Measurements from ENCODE around the gene MAPKAP1.

The MAPKAP1 gene

DNA sequence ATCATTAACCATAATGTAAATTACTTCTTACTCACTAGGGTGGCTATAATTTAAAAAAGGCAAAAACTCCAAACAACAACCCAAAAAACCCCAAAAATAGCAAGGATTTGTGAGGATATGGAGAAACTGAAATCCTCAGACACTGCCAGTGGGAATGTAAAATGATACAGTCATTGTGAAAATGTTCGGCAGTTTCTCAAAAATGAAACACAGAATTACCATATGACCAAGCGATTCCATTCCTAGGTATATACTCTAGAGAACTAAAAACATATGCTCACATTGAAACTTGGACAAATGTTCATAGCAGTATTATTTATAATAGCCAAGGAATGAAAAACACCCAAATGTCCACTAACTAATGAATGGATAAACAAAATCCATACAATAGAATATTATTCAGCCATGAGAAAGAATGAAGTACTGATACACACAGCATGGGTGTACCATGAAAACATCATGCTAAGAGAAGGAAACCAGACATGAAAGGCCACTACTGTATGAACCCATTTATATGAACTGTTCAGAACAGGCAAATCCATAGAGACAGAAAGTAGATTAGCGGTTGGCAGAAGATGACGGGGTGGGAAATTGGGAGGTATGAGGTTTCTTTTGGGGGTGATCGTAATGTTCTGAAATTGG is 119.1 kb downstream of the MAPKAP1 start:
- Histone ChIP-seq H3K23ac (ENCODE audit: low read length) (no peak overlapping the region), H4K8ac (ENCODE audit: low read depth, low read length) (no peak overlapping the region), H2BK12ac (ENCODE audit: low read length) (no peak overlapping the region), H3K27me3 (ENCODE audit: insufficient read depth, low read length) (no peaks in the 10 kb centered on the region), H2AK5ac (ENCODE audit: low read length) (no peak overlapping the region), H3K4me3 (ENCODE audit: low read depth, low read length) (no peak overlapping the region), H2BK5ac (ENCODE audit: low read depth, low read length, poor library complexity) (no peak overlapping the region), H3K14ac (ENCODE audit: low read length) (no peak overlapping the region), H3K4ac (ENCODE audit: low read depth, low read length) (no peak overlapping the region), H3K9me3 (ENCODE audit: insufficient read depth, low read depth, low read length) (no peaks in the 10 kb centered on the region), H4K12ac (ENCODE audit: low read depth, low read length) (no peak overlapping the region), H3K18ac (ENCODE audit: low read length) (no peak overlapping the region), H3K9ac (ENCODE audit: low read length) (no peak overlapping the region), H3K4me2 (ENCODE audit: low read length) (no peak overlapping the region), H3K79me2 (ENCODE audit: control insufficient read depth, insufficient read depth, low read length, poor library complexity) (peaks cover 7% of the 10 kb centered on the region), H4K91ac (ENCODE audit: low read depth, low read length) (no peak overlapping the region), H2BK120ac (ENCODE audit: insufficient read depth, low read length, poor library complexity) (no peak overlapping the region), H3K79me1 (ENCODE audit: low read length) (peaks cover 1% of the 10 kb centered on the region), H3K4me1 (ENCODE audit: control insufficient read depth in 1 of 2, insufficient read depth in 2 of 2, low read length in 2 of 2) (peaks cover 7 to 8% of the 10 kb centered on the region in 2 experiments), H2AFZ (ENCODE audit: insufficient read depth, low read length, poor library complexity) (no peak overlapping the region), H3K27ac (ENCODE audit: low read depth, low read length) (no peak overlapping the region), H3K36me3 (ENCODE audit: control insufficient read depth in 1 of 2, insufficient read depth in 2 of 2, low read length in 2 of 2) (peaks cover 0 to 4% of the 10 kb centered on the region in 2 experiments)
- WGBS (ENCODE audit: extremely low coverage, insufficient coverage, insufficient read length), result no CpG with 5 or more reads among the region's 5 CpGs
- DNase-seq, result no peak

GRCh38 chr9:125586172-125586511 is 120.9 kb downstream of the MAPKAP1 start:
- WGBS (ENCODE audit: extremely low coverage, insufficient coverage, insufficient read length), result no CpG with 5 or more reads among the region's 3 CpGs
- Histone ChIP-seq H3K79me2 (ENCODE audit: control insufficient read depth, insufficient read depth, low read length, poor library complexity) (peaks cover 5% of the 10 kb centered on the region), H3K4me1 (ENCODE audit: control insufficient read depth in 1 of 2, insufficient read depth in 2 of 2, low read length in 2 of 2) (peaks cover 4 to 5% of the 10 kb centered on the region in 2 experiments), H3K79me1 (ENCODE audit: low read length) (no peaks in the 10 kb centered on the region), H3K18ac (ENCODE audit: low read length) (peak overlapping the region; percentile 67), H3K4me2 (ENCODE audit: low read length) (no peak overlapping the region), H3K36me3 (ENCODE audit: control insufficient read depth in 1 of 2, insufficient read depth in 2 of 2, low read length in 2 of 2) (peaks cover 0 to 4% of the 10 kb centered on the region in 2 experiments), H3K27ac (ENCODE audit: low read depth, low read length) (no peak overlapping the region), H3K9me3 (ENCODE audit: insufficient read depth, low read depth, low read length) (no peaks in the 10 kb centered on the region), H3K14ac (ENCODE audit: low read length) (no peak overlapping the region), H4K8ac (ENCODE audit: low read depth, low read length) (no peak overlapping the region), H4K12ac (ENCODE audit: low read depth, low read length) (no peak overlapping the region), H3K9ac (ENCODE audit: low read length) (no peak overlapping the region), H2BK120ac (ENCODE audit: insufficient read depth, low read length, poor library complexity) (no peak overlapping the region), H2BK12ac (ENCODE audit: low read length) (no peak overlapping the region), H3K4ac (ENCODE audit: low read depth, low read length) (peak overlapping the region; percentile 20), H3K27me3 (ENCODE audit: insufficient read depth, low read length) (no peaks in the 10 kb centered on the region), H3K23ac (ENCODE audit: low read length) (no peak overlapping the region), H2AK5ac (ENCODE audit: low read length) (no peak overlapping the region), H4K91ac (ENCODE audit: low read depth, low read length) (no peak overlapping the region), H2BK5ac (ENCODE audit: low read depth, low read length, poor library complexity) (no peak overlapping the region), H3K4me3 (ENCODE audit: low read depth, low read length) (no peak overlapping the region), H2AFZ (ENCODE audit: insufficient read depth, low read length, poor library complexity) (no peak overlapping the region)
- DNase-seq, result no peak

- H4K8ac ChIP-seq (ENCODE audit: low read depth, low read length), result no peak overlapping the region
- H3K79me2 ChIP-seq (ENCODE audit: control insufficient read depth, insufficient read depth, low read length, poor library complexity), result peaks cover 3% of the 10 kb centered on the region
- peak overlapping the region; percentile 67 for H3K18ac ChIP-seq (ENCODE audit: low read length)
- no peaks in the 10 kb centered on the region for H3K79me1 ChIP-seq (ENCODE audit: low read length)
- H2BK120ac ChIP-seq (ENCODE audit: insufficient read depth, low read length, poor library complexity), result no peak overlapping the region
- no peak overlapping the region for H2BK5ac ChIP-seq (ENCODE audit: low read depth, low read length, poor library complexity)
- H3K4me1 ChIP-seq (ENCODE audit: control insufficient read depth in 1 of 2, insufficient read depth in 2 of 2, low read length in 2 of 2), result peaks cover 0 to 3% of the 10 kb centered on the region in 2 experiments
- no peak overlapping the region for H3K27ac ChIP-seq (ENCODE audit: low read depth, low read length)
- peaks cover 0 to 4% of the 10 kb centered on the region in 2 experiments for H3K36me3 ChIP-seq (ENCODE audit: control insufficient read depth in 1 of 2, insufficient read depth in 2 of 2, low read length in 2 of 2)
- H2BK12ac ChIP-seq (ENCODE audit: low read length), result no peak overlapping the region
- DNase-seq, result no peak
- no peak overlapping the region for H3K14ac ChIP-seq (ENCODE audit: low read length)
- H3K4me3 ChIP-seq (ENCODE audit: low read depth, low read length), result no peak overlapping the region
- H2AFZ ChIP-seq (ENCODE audit: insufficient read depth, low read length, poor library complexity), result no peak overlapping the region
- H3K4ac ChIP-seq (ENCODE audit: low read depth, low read length), result no peak overlapping the region
- H3K23ac ChIP-seq (ENCODE audit: low read length), result no peak overlapping the region
- H2AK5ac ChIP-seq (ENCODE audit: low read length), result no peak overlapping the region
- H3K9me3 ChIP-seq (ENCODE audit: insufficient read depth, low read depth, low read length), result no peaks in the 10 kb centered on the region
- no peak overlapping the region for H3K4me2 ChIP-seq (ENCODE audit: low read length)
- H3K9ac ChIP-seq (ENCODE audit: low read length), result no peak overlapping the region
- no peak overlapping the region for H4K12ac ChIP-seq (ENCODE audit: low read depth, low read length)
- no peaks in the 10 kb centered on the region for H3K27me3 ChIP-seq (ENCODE audit: insufficient read depth, low read length)
- WGBS (ENCODE audit: extremely low coverage, insufficient coverage, insufficient read length), result no CpG with 5 or more reads among the region's 11 CpGs
- no peak overlapping the region for H4K91ac ChIP-seq (ENCODE audit: low read depth, low read length)
Observed at GRCh38 chr9:125585503-125586171, 121.4 kb downstream of the MAPKAP1 start.

GRCh38 chr9:125580701-125581286 is 126.2 kb downstream of the MAPKAP1 start:
- no peaks in the 10 kb centered on the region for H3K79me1 ChIP-seq (ENCODE audit: low read length)
- WGBS (ENCODE audit: extremely low coverage, insufficient coverage, insufficient read length), result no CpG with 5 or more reads among the region's 4 CpGs
- no peaks in the 10 kb centered on the region for H3K27me3 ChIP-seq (ENCODE audit: insufficient read depth, low read length)
- no peak overlapping the region for H3K4me2 ChIP-seq (ENCODE audit: low read length)
- no peak overlapping the region for H3K9ac ChIP-seq (ENCODE audit: low read length)
- no peak overlapping the region for H2AFZ ChIP-seq (ENCODE audit: insufficient read depth, low read length, poor library complexity)
- DNase-seq, result no peak
- no peak overlapping the region for H4K12ac ChIP-seq (ENCODE audit: low read depth, low read length)
- no peak overlapping the region for H2AK5ac ChIP-seq (ENCODE audit: low read length)
- no peak overlapping the region for H3K18ac ChIP-seq (ENCODE audit: low read length)
- H3K23ac ChIP-seq (ENCODE audit: low read length), result no peak overlapping the region
- no peaks in the 10 kb centered on the region for H3K79me2 ChIP-seq (ENCODE audit: control insufficient read depth, insufficient read depth, low read length, poor library complexity)
- no peak overlapping the region for H3K14ac ChIP-seq (ENCODE audit: low read length)
- no peak overlapping the region for H3K4ac ChIP-seq (ENCODE audit: low read depth, low read length)
- H2BK120ac ChIP-seq (ENCODE audit: insufficient read depth, low read length, poor library complexity), result no peak overlapping the region
- no peaks in the 10 kb centered on the region for H3K9me3 ChIP-seq (ENCODE audit: insufficient read depth, low read depth, low read length)
- no peak overlapping the region for H3K4me3 ChIP-seq (ENCODE audit: low read depth, low read length)
- H3K36me3 ChIP-seq (ENCODE audit: control insufficient read depth in 1 of 2, insufficient read depth in 2 of 2, low read length in 2 of 2), result peaks cover 0 to 5% of the 10 kb centered on the region in 2 experiments
- H4K8ac ChIP-seq (ENCODE audit: low read depth, low read length), result no peak overlapping the region
- no peak overlapping the region for H2BK5ac ChIP-seq (ENCODE audit: low read depth, low read length, poor library complexity)
- no peak overlapping the region for H3K27ac ChIP-seq (ENCODE audit: low read depth, low read length)
- H3K4me1 ChIP-seq (ENCODE audit: control insufficient read depth in 1 of 2, insufficient read depth in 2 of 2, low read length in 2 of 2), result no peaks in the 10 kb centered on the region
- H4K91ac ChIP-seq (ENCODE audit: low read depth, low read length), result no peak overlapping the region
- no peak overlapping the region for H2BK12ac ChIP-seq (ENCODE audit: low read length)

Measured in trophoblast cell (in vitro differentiated cells and primary cell).